Omental fat pad (tissue), 4 donors: ENCODE results near the gene AKAP6. TPM values are rescaled to one million over a fixed set of nuclear protein-coding genes. Genes with fewer than 3 reads are reported as not detected.

Source experiments
- ATAC-seq: fragments of 150-250 bp; one replicate; pipeline ENCODE4 v1.9.1; 2016; ENCODE audit warnings: mild to moderate bottlenecking, moderate library complexity; ENCODE audit not compliant: low FRiP score
- DNase-seq: peaks from one replicate; pipeline ENCODE4 v3.0.0-alpha.2; 2019; ENCODE audit warnings: low spot score
- total RNA-seq, 4 donors: library from RNA; depleted of rRNA; stranded (reverse); fragments of >200 nt; gene quantifications; one replicate each; pipeline ENCODE4 v1.1.0, GENCODE V29; 2016
- TF ChIP-seq, protein P1 (sequence below), 3 donors: fragments of 450-650 bp; IDR thresholded peaks; one replicate each; pipeline ENCODE4 v1.5.1; 2016 to 2017; ENCODE audit warnings: antibody characterized with exemption in 3 of 3, mild to moderate bottlenecking in 3 of 3, moderate library complexity in 2 of 3

Gene AKAP6
- total RNA-seq, 4 donors from 2014 or later: 3.3 to 8.7 (median 5.2) TPM

DNA sequence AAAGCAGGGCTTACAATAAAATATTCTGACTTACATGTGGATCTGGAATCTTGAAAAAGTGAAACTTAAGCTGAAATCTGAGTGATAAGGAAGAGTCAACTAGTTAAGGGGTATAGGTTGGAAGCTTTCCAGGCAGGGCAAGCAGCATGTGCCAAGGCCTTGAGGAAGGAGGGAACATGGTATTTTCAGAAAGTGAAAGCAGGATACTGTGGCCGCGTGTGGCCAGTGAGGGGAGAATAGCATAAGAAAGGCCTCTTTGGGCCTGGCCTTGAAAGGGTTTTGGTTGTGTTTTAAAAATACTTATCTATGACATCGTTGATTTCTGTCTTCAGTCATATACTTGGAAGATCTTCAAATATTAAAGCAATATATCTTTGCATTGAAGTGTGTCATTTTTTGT is 213.4 kb downstream of the AKAP6 start:
- no peak for DNase-seq
- no peak for ATAC-seq
- TF ChIP-seq, protein P1, sequence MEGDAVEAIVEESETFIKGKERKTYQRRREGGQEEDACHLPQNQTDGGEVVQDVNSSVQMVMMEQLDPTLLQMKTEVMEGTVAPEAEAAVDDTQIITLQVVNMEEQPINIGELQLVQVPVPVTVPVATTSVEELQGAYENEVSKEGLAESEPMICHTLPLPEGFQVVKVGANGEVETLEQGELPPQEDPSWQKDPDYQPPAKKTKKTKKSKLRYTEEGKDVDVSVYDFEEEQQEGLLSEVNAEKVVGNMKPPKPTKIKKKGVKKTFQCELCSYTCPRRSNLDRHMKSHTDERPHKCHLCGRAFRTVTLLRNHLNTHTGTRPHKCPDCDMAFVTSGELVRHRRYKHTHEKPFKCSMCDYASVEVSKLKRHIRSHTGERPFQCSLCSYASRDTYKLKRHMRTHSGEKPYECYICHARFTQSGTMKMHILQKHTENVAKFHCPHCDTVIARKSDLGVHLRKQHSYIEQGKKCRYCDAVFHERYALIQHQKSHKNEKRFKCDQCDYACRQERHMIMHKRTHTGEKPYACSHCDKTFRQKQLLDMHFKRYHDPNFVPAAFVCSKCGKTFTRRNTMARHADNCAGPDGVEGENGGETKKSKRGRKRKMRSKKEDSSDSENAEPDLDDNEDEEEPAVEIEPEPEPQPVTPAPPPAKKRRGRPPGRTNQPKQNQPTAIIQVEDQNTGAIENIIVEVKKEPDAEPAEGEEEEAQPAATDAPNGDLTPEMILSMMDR (IDR thresholded peaks at IDR 0.05): no peak

DNA sequence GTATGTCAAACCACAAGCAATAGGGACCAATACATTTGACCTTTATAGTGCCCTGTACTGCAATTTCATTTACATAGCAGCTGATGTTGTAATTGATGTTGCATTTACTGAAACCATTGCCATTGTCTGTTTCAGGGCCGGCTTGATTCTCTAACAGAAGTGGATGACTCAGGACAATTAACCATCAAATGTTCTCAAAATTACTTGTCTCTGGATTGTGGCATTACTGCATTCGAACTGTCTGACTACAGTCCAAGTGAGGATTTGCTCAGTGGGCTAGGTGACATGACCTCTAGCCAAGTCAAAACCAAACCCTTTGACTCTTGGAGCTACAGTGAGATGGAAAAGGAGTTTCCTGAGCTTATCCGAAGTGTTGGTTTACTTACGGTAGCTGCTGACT is 216.0 kb downstream of the AKAP6 start:
- DNase-seq (no peak), ATAC-seq (no peak)
- TF ChIP-seq, protein P1 (IDR thresholded peaks at IDR 0.05): no peak

DNA sequence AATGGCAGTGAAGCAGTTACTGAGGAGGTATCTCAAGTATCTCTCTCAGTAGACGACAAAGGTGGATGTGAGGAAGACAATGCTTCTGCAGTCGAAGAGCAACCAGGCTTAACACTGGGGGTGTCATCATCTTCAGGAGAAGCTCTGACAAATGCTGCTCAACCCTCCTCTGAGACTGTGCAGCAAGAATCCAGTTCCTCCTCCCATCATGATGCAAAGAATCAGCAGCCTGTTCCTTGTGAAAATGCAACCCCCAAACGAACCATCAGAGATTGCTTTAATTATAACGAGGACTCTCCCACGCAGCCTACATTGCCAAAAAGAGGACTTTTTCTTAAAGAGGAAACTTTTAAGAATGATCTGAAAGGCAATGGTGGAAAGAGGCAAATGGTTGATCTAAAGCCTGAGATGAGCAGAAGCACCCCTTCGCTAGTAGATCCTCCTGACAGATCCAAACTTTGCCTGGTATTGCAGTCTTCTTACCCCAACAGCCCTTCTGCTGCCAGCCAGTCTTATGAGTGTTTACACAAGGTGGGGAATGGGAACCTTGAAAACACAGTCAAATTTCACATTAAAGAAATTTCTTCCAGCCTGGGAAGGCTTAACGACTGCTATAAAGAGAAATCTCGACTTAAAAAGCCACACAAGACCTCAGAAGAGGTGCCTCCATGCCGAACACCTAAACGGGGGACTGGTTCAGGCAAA is 216.6 kb downstream of the AKAP6 start:
- no peak for ATAC-seq
- DNase-seq: no peak
- TF ChIP-seq, protein P1 (IDR thresholded peaks at IDR 0.05): no peak

DNA sequence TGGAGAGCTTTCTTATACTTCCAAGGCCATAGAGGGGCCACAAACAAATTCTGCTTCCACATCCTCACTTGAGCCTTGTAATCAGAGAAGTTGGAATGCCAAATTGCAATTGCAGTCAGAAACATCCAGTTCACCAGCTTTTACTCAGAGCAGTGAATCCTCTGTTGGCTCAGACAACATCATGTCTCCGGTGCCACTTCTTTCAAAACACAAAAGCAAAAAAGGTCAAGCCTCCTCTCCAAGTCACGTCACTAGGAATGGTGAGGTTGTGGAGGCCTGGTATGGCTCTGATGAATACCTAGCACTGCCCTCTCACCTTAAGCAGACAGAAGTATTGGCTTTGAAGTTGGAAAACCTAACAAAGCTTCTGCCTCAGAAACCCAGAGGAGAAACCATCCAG is 217.1 kb downstream of the AKAP6 start:
- no peak for ATAC-seq
- TF ChIP-seq, protein P1 (IDR thresholded peaks at IDR 0.05): no peak
- no peak for DNase-seq

DNA sequence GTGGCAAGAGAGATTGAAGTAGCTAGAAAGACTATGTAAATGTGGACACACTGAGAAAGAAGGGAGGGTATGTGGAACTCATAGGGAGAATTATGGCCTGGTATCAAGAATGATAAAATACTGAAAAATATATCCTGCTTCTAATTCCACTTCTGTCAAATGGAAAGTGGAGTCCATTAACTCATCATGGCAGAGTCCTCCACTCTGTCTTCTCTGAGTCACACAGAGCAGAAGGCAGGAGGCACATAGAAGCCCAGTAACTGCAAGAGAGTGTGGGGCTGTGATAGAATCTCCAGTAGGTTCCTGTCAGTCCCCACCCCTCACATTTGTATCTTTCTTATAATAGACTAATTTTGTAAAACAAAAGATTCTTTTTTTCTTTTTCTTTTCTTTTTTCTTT is 223.7 kb downstream of the AKAP6 start:
- TF ChIP-seq, protein P1 (IDR thresholded peaks at IDR 0.05): no peak
- ATAC-seq: no peak
- DNase-seq: no peak

DNA sequence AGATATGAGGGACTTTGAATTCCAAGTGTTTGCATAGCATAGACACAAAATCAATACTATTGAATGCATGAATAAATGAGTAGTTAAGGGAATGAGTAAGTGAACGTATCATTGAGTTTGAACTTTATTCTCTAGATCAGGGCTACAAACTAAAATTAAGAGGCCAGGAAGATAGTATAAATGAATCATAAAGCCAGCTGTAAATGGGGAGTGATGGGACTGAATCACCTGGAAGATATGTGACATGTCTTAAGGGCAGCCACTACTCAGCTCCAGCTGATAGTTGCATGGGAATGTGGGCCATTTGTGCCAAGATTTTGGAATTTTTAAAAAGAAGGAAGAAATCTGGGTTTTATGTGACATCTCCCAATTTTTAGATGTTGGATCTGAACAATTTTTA is 229.9 kb downstream of the AKAP6 start:
- no peak for ATAC-seq
- no peak for DNase-seq
- TF ChIP-seq, protein P1 (IDR thresholded peaks at IDR 0.05): no peak

DNA sequence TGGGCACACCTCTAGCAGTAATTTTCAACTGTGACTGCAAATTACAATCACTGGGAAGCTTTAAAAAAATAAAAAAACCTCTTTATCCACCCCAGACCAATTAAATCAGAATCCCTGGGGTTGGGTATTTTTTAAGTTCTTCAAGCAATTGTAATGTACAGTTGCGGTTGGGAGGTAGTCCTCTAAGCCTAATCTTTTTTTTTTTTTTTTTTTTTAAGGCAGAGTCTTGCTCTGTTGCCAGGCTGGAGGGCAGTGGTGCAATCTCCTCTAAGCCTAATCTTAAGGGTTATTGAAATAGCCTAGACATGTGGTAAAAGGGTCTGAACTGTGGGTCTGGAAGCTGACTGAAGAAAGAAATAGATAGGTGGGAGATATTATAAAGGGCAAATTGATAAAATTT is 230.5 kb downstream of the AKAP6 start:
- DNase-seq: no peak
- TF ChIP-seq, protein P1 (IDR thresholded peaks at IDR 0.05): no peak
- ATAC-seq: peak; percentile 38
